Fibroblast of skin of left quadriceps (primary cell): ENCODE measurements around the gene HDAC9.

Source experiments
- DNase-seq, 2 experiments: peaks; one replicate each; pipeline ENCODE4 v3.0.0-alpha.2; 2013; ENCODE audit warnings: low read depth in 2 of 2

Gene HDAC9

DNA sequence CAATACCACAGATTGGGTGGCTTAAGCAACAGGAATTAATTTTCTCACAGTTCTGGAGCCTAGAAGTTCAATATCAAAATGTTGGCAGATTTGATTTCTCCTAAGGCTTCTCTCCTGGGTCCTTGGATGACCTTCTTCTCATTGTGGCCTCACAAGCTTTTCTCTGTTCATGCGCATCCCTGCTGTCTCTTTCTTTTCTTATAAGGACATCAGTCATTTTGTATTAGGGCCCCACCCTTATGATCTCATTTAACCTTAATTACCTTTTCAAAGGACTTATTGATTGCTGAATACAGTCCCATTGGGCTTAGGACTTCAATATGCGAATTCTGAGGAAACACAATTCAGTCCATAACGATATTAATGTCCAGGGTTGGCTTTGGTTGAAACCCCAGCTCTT is 285.4 kb downstream of the HDAC9 start:
- DNase-seq: no peak

DNA sequence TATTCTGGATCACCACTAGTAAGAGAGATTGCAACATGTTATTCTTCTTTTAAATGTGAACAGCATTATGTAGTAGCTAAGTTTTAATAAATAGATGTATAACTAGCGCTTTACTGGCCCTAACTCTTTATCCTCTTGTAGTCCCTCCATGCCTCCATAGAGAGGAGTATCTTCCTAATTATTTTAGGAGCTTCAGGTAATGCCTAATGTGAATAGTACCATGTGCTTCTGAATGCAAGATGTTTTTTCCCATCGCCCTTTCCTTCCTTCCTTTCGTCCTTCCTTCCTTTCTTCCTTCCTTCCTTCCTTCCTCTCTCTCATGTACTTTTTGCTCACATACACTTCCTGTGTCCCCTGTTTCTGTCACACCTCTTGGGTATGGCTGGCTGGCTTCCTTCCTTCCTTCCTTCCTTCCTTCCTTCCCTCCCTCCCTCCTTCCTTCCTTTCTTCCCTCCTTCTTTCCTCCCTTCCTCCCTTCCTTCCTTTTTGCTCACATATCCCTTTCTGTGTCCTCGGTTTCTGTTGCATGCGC is 290.7 kb downstream of the HDAC9 start:
- no peak for DNase-seq

DNA sequence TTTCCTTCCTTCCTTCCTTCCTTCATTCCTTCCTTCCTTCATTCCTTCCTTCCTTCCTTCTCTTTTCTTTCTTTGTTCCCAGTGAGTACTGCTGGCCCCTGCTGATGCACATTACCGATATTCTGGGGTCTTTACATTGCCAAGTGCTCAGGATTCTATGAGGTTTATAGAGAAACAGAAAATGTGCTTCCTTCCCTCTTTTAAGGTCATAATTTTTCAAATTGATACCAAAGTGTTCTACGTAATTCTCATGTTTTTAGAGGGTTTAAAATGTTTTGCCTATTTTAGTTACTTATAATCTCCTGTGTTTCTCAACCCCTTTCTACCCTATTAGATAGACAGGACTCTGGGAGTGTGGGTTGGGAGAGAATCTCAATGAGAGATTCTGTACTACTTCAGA is 291.2 kb downstream of the HDAC9 start:
- DNase-seq: no peak

DNA sequence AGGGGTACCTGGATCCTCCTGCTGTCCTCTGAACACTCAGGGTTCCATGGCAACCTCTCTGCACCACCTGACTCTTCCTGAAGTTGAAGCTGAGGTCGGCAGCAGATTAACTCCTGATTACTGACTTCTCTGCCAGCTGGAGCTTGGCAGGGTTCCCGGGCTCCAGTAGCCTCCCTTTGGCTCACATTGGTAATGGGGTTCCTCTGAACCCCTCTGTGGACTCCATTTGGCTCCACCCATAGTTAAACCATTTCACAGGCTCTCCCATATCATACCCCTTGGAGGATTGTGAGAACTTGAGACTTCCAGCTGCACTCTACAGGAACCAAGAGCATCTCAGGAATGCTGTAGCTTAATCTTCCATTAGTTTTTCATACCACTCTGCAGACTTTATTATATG is 292.5 kb downstream of the HDAC9 start:
- DNase-seq: no peak

DNA sequence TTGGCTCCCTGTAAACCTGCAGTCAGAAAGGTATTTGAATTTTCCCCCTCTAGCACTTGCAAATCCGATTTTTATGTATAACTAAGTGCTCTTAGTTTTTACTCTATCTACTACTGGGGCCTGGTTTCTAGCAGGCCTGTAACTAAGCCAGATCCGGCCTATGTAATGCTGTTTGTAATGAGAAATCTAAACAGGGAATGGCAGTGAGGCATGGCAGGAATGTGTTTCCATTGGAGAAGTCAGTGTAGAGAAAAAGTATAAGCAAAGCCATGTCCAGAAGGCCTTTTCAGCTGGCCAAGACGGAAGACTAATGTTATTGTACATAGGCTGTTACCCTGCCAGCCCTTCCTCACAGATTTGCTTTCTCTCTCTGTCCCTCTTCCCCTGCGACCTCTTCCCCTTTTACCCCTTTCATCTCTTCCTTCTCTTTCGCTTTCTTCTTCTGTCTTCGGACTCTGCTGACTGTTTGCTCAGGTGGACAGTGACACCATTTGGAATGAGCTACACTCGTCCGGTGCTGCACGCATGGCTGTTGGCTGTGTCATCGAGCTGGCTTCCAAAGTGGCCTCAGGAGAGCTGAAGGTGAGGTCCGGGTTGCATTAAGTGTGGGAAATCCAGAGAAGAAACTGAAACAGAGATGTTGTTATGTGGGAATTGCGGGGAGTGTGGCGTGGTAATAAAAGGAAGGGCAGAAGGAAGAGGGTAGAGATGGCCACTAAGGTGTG is 297.5 kb downstream of the HDAC9 start:
- no peak for DNase-seq

DNA sequence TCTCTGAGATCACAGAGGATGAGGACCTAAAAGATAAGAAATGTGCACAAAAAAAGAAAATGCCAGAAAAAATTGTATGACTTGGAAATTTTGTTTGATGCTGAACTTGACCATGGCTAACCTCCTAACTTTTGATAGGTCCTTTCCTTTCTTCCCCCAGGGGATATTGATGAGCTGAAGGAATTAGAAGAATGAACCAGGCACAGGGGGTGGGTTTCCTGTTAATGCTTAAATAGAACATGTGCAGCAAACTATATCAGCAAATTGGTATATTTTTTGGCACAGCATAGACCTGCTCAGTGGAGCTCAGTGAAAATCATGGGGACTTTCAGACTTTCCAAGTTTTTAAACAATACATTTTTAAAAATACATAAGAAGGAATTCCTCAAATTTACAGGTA is 300.7 kb downstream of the HDAC9 start:
- no peak for DNase-seq

DNA sequence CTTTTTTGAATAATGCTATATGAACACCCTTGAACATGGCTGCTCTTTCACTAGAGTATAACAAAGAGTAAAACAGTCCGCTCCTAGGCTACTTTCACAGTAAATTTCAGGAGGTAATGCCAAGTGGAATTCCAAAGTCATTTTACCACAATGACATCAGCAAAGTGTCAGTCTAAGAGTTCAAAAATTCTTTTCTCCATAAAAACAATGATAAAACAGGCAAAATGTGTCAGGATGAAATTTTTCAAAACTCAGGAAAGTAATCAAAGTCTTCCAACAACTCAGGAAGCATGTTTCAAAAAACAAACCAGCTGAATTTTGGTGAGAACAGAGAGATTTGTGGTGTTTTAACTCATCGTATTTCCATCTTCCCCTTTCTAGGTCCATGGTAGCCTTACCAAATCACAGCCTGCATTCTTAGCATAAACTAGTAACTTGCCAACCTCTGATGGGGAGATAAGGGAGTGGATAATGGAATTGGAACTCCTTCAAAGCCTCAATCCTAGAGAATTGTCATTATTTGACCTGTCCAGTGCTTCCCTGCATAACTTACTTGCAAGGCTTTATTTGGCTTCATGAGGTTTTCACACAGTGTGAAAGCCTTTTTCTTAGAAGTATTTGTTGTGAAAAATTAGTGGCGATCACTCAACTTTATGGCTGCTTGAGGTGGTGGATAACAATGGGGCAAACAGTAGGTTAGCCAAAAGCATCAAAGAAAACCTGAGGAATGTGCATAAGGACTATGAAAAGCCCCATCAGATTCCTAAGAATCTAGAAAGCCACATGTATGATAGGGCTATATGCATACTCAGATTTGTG is 302.7 kb downstream of the HDAC9 start:
- no peak for DNase-seq

DNA sequence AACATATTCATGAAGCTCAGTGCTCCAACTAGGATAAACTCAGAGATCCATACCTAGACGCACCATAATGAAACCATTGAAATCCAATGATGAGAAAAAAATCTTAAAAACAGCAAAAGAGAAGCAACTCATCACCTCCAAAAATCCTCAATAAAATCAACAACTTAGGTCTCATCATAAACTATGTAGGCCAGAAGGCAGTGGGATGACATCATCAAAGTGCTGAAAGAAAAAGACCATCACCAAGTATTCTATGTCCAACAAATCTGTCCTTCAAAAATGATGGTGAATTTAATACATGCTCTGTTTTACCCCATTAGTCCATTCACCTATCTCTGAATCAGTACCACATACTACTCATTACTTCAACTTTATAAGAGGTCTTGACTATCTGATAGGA is 304.4 kb downstream of the HDAC9 start:
- DNase-seq: no peak

DNA sequence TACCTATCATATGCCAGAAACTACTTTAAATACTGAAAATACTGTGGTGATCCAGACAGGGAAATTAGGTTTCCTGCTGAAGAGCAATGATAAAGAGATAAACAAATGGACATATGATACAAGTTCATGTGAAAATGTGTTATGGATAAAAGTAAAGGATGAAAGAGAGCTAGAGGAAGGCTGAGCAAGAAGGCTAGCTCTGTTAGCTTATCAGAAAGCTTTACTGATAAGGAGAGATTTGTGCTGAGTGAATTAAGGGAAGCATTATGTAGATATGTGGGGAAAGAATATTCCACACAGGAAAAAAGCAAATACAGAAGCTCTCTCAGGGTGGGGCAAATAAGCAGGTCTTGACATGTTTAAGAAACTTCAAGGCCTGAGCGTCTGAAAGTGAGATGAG is 308.4 kb downstream of the HDAC9 start:
- no peak for DNase-seq

DNA sequence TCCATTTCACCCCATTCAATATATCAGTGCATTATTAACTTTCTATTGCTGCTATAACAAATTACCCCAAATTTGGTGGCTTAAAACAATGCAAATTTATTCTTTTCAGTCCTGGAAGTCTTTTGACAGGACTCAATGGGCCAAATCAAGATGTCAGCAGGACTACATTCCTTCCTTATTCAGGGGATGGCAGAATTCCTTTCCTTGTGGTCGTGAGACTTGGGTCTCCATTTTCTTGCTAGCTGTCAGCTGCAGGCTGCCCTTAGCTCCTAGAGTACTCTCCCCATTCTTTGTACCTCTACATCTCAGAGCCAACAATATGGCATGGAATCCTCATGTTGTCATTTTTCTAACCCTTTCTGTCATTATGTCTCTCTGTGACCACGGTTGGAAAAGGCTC is 310.6 kb downstream of the HDAC9 start:
- no peak for DNase-seq

DNA sequence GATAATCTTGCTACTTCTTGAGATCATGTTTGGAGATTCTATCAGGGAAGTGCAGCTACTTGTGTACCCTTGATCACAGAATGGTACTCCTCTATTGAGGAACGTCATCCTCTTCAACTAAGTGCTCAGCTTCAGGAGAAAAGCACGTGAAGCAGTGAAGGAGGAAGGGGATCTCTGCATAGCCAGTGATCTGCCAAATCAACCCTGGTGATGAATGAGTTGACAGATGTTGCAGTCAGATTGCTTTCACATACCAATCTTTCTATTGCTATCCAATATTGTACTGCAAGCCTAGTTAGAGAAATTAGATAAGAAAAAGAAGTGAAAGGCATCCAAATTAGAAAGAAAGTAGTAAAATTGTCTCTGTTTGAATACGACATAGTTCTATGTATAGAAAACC is 312.5 kb downstream of the HDAC9 start:
- no peak for DNase-seq

DNA sequence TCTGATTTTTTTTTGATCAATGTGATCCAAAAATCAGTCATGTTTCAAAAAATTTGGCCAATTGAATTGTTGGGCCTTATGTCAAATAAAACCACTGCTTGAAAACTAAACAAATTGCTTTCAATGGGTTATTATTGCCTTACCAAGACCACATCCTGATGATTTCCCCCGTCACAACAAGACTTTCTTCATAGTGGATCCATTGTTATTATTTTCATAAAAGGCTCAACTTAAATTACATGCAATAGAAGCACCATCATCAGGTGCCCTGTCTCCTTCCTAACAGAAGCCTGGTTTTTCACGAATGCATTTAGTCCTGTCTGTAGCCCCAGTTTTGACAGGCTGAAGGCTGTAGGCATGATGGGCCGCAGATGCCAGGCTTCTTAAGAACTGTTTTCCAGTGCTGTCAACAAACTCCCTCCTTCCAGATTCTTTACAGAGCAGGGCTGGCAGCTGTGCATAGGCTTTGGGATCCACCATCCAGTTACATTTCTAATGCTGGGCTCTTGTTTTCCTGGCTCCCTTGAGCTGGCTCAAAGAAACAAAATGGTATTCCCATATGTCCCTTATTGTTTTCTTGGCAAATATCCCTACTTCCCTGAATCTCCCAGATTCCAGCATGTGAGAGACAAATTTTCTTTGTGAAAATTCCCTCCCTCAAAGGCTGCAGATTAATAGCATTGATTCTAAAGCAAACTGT is 319.9 kb downstream of the HDAC9 start:
- DNase-seq: no peak

DNA sequence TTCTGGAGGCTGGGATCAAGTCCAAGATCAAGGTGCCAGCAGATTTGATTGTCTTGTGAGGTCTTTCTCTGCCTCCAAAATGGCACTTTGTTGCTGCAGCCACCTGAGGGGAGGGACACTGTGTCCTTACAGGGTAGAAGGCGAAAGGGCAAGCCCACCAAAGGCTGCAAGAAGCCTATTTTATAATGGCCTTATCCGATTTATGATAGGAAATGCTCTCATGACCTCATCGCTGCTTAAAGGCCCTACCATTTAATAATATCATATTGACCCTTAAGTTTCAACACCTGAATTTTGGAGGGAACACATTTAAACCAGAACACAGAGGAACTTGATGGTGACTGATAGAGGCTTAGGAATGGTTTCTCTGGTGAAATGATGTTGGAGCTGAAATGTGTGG is 325.4 kb downstream of the HDAC9 start:
- DNase-seq: no peak

DNA sequence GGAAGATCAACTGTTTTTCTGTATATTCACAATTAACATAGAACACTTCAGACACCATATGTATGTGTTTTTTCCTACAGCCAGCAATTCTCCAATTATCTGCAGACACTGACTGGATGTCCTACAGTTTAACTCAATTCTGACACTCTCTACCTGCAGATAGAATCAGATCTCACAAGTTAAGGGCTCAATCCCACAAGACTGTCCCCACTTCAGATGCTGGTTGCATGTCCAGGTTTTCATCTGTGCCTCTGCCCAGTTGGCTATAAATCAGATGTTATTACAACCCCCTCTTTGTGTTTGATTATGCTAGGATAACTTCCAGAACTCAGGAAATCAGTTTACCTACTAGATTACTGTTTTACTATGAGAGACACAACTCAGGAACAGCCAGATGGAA is 326.0 kb downstream of the HDAC9 start:
- no peak for DNase-seq

DNA sequence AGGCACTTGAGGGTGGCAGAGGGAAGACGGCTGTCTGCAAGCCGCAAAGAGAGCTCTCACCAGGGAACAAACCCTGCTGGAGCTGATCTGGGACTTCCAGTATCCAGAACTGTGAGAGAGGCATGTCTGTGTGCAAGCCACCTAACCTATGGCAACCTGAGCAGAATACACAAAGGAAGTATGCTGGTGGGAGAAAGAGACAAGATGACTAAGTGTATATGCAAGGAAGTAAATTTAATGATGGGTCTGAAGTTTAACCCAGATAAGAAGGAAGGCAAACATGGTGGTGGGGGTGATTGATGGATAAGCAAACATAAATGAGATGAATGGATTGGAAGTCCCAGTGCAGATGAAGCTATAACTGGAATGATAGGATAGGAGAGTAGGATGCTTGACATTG is 328.6 kb downstream of the HDAC9 start:
- DNase-seq: no peak

DNA sequence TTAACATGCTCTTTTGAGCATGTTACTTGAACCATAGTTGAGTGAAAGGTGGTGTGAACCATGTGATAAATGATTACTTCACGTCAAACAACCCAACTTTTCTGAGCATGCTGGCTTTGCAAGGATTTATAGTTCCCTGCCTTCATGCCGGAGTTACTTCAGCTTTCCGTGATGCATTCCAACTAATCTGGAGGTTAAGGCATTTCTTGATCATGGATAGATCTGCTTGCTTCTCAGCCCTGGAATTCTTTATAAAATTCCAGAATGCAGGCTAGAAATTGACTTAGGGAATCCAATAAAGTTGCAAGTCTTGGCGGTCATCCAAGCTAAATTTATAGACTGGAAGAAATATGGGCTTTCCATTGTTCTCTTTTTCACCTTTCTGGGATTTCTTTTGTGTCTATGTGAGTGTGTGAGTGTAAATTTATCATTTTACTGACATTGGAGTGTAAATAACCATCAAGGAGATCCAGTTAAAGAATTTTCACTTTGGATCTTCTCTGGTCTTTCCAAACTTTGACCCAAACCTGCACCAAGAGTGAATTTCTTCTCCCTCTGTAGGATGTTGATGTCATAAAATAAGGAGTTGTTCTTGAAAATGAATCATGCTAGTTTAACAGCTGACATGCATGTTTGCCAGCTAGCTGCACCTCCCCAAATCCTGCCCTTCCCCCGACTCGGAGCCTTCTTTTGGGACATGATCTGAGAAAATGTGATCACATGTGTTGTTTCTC is 332.9 kb downstream of the HDAC9 start:
- DNase-seq: peak; percentile 27 to 28

DNA sequence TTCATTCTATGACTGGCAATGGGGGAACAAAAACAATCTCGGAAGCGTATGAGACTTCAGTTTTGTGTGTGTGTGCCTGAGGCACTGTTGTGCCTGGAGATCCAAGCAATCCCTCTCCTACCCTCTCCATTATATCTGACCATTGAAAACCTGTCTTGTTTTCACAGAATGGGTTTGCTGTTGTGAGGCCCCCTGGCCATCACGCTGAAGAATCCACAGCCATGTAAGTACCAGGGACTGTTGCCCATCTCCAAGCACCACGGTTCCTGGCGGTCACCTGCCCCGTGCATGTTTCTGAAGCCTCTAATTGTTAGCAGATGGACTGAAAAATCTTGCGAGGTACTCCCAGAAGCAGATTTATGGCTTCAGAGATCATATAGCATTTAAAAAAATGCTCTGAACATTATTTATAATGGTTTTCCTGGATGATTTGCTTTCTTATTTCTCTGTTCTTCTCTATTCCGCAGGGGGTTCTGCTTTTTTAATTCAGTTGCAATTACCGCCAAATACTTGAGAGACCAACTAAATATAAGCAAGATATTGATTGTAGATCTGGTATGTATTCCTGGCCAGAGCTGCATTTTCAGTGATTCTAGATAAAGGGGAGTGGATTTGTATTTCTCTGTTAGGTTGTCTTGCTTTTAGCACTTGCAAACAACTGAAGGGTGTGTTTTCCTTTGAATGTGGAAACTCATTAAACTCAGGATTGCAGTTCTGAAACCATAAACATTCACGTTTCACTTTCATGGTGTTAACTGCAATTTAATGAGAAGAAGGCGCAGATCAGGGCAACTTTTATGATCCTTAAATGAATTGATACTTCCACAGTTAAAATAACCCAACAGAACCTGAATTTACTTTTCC is 333.7 kb downstream of the HDAC9 start:
- DNase-seq: peak; percentile 25 to 29

DNA sequence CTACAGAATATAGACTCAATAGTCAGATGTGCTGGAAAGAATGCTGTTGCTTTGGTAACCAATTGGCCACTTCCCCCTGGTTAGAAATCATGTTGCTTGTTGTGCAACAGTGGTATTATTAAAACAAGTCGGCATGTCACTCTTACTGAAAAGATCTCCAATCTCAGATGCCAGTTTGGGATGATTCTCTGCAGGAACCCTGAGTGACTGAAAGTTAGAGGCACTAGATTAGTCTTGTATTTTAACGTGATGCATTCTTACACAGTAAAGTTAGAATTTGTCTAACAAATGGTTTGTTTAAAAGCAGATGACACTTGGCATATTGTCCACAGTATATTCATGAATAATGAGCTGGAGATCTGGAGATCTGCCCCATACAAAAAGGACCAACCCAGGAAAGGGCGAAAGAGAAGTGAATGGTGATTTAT is 334.3 kb downstream of the HDAC9 start:
- DNase-seq: peak; percentile 64 to 66

DNA sequence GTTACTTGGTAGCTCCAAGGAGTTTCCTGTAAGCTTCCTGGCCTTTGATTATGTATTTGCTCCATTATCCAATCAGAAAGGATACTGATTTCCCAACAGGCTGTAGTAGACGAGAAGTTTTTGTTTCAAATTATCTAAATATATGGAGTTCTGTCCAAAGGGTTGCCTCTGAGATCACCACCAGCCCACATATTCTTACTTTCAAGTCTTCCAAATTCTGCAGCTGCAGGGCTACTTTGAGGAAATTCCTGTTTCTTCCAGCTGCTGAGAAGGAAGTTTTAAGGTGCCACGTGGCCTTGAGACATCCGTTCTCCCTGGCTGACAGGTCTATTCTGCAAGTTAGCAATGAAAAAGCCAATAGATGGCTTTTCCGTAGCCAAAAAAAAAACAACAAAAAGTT is 335.9 kb downstream of the HDAC9 start:
- DNase-seq: no peak

DNA sequence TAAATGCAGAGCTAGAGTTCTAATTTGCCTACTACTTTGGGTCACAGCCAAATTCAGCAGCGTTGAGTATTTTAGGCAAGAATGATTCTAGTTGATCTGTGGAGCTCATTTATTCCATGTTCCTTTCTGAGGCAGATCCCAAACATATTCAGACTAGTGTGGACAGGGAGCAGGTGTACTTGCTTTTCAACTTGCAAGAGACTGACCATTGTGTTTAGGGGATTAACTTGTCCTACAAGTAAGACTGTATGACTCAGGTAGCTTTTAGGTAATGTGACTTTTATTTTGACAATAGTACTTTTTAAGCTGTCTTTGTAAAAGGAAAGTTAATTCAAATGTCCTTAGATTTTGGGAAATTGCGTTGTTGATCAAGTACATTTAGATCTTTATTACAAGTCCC is 336.4 kb downstream of the HDAC9 start:
- no peak for DNase-seq

DNA sequence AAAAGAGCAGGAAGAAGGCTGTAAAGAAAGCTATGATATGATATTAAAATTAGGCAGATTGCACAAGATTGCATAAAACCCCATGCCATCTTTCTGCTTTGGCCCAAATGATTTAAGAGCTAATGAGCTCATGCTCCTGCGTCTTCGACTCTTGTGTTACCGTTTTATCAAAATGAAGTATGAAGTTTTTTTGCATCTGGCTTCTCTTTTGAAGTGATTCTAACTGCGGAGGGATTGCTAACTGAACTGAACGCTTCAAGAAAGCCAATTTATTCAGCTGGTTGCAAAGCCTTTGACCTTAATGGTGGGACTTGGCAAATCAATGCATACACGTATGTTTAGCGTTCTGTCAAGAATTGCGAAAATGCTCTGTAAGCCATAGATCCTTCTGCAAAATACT is 339.0 kb downstream of the HDAC9 start:
- DNase-seq: peak; percentile 20 to 25
